HG02840 (cell line): ENCODE measurements around the gene GPR132.

Source experiments
- ATAC-seq: cut with Tn5 transposase; IDR thresholded peaks from one replicate; pipeline ENCODE4 v1.9.1; 2021; ENCODE audit warnings: mild to moderate bottlenecking, moderate library complexity, moderate number of reproducible peaks; ENCODE audit not compliant: unreplicated experiment, low FRiP score

The GPR132 gene

DNA sequence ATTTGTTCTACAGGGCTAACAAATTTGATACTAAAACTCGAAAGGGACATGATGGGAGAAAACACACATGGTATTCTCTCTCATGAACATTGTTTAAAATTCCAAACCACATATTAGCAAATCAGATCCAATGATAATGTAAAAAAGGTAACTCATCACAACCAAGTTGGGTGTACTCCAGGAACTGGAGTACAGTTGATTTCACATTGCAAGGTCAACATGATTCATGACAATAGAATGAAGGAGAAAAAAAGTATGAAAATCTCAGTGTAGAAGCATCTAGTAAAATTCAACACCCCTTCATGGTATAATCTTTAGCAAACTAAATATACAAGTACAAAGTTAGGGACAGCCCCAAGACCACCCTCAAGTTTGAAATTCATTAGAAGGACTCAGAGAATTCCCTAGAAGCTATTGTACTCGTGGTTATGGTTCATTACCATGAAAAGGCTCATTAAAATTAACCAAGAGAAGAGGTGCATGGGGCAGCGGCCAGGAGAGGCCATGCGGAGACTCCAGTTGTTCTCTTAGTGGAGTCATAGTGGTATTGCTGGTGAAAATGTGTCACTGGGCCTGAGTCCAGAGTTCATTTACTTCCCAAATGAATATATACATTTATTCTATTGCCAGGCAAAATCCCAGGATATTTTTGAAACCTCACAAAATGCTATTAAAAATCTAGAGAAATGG is 41.3 kb downstream of the GPR132 start:
- ATAC-seq = no peak

- no peak for ATAC-seq
These were observed 42.1 kb downstream of the GPR132 start for GRCh38 chr14:105023144-105023543.

DNA sequence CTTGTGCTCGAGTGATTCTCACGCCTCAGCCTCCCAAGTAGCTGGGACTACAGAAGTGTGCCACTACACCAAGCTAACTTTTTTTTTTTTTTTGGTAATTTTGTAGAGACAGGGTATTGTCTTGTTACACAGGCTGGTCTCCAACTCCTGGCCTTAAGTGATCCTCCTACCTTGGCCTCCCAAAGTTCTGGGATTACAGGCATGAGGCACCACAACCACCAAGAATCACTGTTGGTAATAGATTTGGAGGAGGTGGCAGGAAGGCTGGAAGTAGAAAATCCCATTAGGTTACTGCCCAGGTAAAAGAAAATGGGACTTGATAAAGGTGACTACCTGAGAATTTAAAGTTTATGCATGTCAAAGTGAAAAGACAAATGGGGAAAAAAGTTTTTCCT is 43.0 kb downstream of the GPR132 start:
- ATAC-seq = no peak

DNA sequence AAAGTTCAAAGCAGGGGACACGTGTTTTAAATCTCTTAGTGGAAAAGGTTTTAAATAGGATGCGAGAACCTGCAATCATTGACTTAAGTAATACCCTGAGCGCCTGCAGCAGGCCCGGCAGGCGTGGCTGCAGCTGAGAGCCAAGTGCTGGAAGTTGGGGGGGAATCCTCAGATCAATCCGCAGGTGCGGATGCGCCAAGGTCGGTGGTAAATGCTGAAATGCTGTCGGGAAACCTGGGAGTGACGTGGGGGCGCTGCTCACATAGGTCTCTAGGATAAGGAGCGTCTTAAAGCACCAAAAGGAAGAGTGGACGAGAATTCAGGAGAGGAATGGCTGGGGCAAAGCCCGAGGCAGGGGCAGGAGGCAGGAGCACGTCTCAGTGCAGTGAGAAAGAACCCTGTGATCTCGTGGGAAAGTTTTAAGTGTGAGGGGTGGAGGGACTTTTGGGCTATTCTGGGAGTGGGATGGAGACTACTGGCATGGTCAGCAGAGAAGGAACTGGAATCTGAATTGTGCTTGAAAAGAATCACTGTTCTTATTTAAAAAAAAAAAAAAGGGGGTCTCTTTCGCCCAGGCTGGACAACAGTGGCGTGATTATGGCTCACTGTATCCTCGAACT is 43.5 kb downstream of the GPR132 start:
- ATAC-seq = no peak

DNA sequence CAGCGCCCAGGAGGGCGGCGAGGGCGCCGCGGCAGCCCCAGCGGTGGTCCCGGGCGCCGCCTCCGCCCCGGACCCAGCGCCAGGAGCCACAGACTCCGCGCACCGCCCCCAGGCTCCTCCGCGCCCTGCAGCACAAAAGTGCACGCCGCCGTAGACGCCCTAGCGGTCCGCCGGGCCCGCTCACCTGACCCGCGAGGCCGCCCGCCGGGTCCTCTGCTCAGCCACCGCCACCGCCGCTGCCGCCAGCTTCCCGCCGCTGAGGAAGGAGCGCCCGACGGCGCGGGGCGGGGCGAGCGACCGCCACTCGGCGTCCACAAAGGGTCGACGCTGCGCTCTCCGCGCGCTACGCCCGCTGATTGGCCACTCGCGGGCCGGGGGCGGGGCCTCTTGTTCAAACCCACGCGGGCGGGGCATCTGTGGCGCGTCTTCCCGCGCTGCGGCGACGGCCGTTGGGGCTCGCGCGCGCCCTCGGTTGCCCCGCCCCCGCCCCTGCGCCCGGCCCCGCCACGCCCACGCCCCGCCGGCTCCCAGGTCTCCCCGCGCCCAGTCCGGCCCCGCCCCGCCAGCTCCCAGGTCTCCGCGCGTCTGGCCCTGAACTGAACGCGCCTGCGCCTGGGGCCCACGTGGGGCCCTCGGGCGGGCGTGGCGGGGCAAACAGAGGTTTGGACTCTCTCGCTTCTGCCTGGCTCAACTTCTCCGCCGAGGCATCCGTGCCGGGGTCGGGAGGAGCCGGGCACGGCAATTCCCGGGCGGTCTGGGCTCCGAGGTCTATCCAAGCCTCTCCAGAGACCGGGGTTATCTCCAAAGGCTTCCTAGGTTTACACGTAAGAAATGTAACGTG is 44.2 kb downstream of the GPR132 start, which contains the start of gene CDCA4:
Gene CDCA4, minus strand, starts transcription at position 269 of the 841 bp plus-strand sequence. CDS start 9,154 bp downstream, outside the sequence.
- peak; percentile 78 for ATAC-seq

GRCh38 chr14:105019861-105020814 is 45.1 kb downstream of the GPR132 start:
- peak; percentile 25 for ATAC-seq

DNA sequence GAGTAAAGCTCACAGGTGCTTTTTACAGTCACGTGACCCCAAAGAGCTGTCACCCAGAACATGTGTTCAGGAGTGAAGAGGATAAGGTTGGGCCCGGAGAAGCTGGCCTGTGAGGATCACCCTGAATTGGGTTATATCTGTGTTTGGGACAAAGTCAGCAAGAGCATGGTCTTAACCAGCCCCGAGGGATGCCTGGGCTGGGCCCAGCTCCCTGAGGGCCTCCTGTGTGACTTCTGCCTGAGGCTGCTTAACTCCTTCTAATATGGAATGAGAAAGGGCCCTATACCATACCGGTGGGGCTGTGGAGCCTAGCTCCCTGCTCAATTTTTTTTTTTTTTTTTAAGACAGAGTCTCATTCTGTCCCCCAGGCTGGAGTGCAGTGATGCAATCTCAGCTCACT is 46.8 kb downstream of the GPR132 start:
- no peak for ATAC-seq

DNA sequence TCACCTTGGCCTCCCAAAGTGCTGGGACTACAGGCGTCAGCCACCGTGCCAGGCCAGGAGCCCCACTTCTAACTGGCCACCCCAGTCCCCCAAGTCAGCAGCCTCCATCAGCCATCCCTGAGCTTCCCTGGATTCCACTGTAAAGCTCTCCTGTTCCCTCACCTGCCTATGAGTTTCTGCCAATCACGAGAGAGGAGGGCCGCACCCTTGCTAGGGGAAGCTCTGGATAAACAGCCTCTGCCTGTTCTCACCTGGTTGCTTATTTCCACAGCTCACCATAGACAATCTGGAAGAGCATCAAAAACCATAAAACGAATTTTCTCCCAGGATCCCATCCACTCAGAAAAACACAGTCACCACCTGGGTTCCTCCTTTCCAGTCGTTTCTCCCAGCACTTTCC is 49.3 kb downstream of the GPR132 start:
- ATAC-seq = no peak

- ATAC-seq = no peak
These were observed 50.0 kb downstream of the GPR132 start for GRCh38 chr14:105015242-105015641.

DNA sequence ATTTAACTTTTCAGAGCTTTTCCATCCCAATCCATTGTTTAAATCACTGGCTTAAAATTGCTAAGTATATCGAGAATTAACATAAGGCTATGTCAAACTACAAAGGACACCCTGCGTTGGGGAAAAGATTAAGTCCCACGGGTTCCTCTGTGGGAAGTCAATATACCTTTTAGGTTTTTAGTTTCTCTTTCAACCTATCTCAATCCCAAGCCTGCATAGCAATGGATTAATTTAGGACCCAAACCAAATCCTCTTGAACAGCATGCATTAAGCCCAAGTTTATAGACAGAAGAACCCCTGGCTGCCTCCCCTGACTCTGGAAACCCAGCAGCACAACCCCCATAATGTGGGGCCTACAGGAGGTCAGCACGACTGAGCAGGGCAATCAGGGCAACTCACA is 50.6 kb downstream of the GPR132 start:
- no peak for ATAC-seq

- no peak for ATAC-seq
These were observed 51.2 kb downstream of the GPR132 start for GRCh38 chr14:105014032-105014431.

DNA sequence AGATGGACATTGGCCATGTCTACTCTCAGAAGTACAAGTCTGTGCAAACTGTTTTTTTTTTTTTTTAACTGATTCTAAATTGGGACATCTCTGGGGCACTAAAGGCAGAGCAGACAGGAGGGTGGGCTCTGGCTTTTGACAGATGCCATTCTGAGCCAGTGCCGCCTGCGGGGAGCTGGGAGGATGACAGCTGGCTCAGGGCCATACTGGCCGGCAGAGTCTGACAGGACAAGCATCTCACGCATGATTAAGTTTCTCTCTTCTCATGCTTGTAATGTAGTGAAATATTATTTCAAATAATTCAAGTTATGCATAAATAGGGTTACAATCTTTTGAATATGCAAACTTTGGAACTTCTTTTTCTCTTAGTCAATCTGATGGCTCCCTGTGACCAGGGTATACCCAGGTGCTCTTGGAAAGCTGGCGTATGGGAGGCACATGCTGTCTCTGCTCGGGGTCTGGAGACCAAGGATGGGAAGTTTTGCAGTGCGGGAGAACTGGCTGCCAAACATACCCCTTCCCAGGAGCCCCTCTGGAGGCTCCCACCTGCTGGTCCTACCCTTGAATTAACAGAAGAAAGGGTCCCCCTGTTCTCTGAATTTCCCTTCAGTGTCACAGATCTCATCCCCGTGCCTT is 52.0 kb downstream of the GPR132 start:
- no peak for ATAC-seq

- no peak for ATAC-seq
These were observed 52.9 kb downstream of the GPR132 start for GRCh38 chr14:105012171-105012985.

DNA sequence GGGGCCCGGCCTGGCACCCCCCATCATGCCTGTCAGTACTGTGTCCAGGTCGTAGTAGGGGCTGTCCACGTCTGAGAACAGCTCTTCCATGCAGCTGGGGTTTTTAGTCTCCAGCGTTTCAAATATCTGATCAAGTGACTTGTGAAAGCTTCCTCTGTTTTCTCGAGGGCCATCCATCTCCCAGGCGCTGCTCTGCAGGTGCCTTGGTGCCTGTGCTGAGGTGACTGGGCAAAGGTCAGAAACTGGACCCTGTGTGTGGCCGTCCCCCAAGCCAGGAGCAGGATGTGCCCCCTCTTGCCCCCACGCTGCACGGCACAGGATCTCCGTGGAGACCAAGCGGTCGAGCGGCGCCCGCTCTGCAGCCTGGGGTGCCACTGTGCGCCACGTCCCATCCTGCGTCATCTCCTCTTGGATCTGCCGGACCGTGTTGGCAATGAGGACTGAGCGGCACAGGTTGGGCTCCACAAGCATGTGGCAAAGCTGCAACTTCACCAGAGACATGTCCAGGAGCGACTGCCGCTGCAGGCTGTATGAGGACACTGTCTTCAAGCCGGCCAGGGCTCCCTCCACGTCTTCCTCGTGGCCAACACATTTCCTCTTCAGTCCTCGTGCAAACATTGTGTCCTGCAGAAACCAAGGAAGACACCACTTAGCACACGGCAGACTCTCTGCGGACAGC is 53.8 kb downstream of the GPR132 start:
- no peak for ATAC-seq

DNA sequence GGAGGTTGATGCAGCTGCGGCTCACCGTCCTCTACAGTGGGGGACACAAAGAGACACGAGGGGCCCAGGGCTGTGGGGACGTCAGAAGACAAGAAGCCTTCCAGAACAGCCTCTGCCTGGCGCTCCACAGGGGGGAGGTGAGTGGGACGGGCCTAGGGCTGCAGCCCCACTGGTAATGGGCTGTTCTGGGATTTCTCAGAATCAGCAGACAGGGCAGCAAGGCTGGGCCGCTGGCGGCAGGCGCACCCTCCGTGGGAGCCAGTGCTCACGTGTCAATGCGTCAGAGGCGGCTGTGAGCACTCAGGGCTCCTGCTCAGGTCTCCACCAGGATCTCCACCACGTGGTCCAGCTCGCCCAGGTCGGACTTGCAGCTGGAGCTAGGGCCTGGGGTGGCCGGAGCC is 54.3 kb downstream of the GPR132 start:
- ATAC-seq = no peak

- no peak for ATAC-seq
These were observed 55.1 kb downstream of the GPR132 start for GRCh38 chr14:105010106-105010505.

- no peak for ATAC-seq
These were observed 57.5 kb downstream of the GPR132 start for GRCh38 chr14:105007593-105008264.
